Loucy (cell line): ENCODE measurements around the gene ROBO4.

ENCODE experiments used
- H2AFZ ChIP-seq: fragments of 200-600 bp; sonication (generic); 2 replicates; pipeline ENCODE4 v1.6.0; 2016; ENCODE audit warnings: antibody characterized with exemption, mild to moderate bottlenecking, low read length, moderate library complexity
- H3F3A ChIP-seq: fragments of 200-600 bp; 2 replicates; pipeline ENCODE4 v1.6.0; 2016; ENCODE audit warnings: antibody characterized with exemption, low read depth, mild to moderate bottlenecking
- H3K27me3 ChIP-seq: fragments of 200-600 bp; sonication (generic); 2 replicates; pipeline ENCODE4 v1.6.1; 2014; ENCODE audit warnings: low read length, mild to moderate bottlenecking; ENCODE audit not compliant: insufficient read depth, poor library complexity, severe bottlenecking
- H3K36me3 ChIP-seq: fragments of 200-600 bp; sonication (generic); 2 replicates; pipeline ENCODE4 v1.6.1; 2016; ENCODE audit warnings: low read length; ENCODE audit not compliant: insufficient read depth
- H3K4me1 ChIP-seq: fragments of 200-600 bp; sonication (generic); 2 replicates; pipeline ENCODE4 v1.5.1; 2014; ENCODE audit warnings: low read length, mild to moderate bottlenecking; ENCODE audit not compliant: insufficient read depth, poor library complexity, severe bottlenecking
- H3K4me2 ChIP-seq: fragments of 200-600 bp; sonication (generic); 2 replicates; pipeline ENCODE4 v1.6.0; 2014; ENCODE audit warnings: antibody characterized with exemption, low read length, low read depth, mild to moderate bottlenecking; ENCODE audit not compliant: poor library complexity, severe bottlenecking
- H3K4me3 ChIP-seq: fragments of 200-600 bp; sonication (generic); 2 replicates; pipeline ENCODE4 v1.5.1; 2014; ENCODE audit warnings: low read length, mild to moderate bottlenecking, mixed read lengths; ENCODE audit not compliant: poor library complexity, severe bottlenecking
- H3K79me2 ChIP-seq: fragments of 200-600 bp; sonication (generic); 2 replicates; pipeline ENCODE4 v1.6.1; 2014; ENCODE audit warnings: low read length; ENCODE audit not compliant: insufficient read depth
- H3K9ac ChIP-seq: fragments of 200-600 bp; sonication (generic); 2 replicates; pipeline ENCODE4 v1.6.0; 2014; ENCODE audit warnings: mild to moderate bottlenecking, low read depth, low read length, moderate library complexity; ENCODE audit not compliant: poor library complexity, severe bottlenecking
- H3K9me2 ChIP-seq: fragments of 200-600 bp; sonication (generic); replicated peaks from 2 replicates; pipeline ENCODE4 v1.6.1; 2016; ENCODE audit warnings: low read depth, low read length, mixed read lengths
- H3K9me3 ChIP-seq: fragments of 200-600 bp; sonication (generic); 2 replicates; pipeline ENCODE4 v1.6.1; 2014; ENCODE audit warnings: mild to moderate bottlenecking, antibody characterized with exemption, low read length, low read depth; ENCODE audit not compliant: insufficient read depth
- H4K20me1 ChIP-seq: fragments of 200-600 bp; sonication (generic); 2 replicates; pipeline ENCODE4 v1.6.0; 2014; ENCODE audit warnings: antibody characterized with exemption, low read length, mild to moderate bottlenecking; ENCODE audit not compliant: insufficient read depth, poor library complexity, severe bottlenecking
- CTCF ChIP-seq: fragments of 200-600 bp; sonication (generic); conservative IDR thresholded peaks from 2 replicates; pipeline ENCODE4 v1.5.1; 2014; ENCODE audit warnings: mild to moderate bottlenecking, antibody characterized with exemption, low read length
- EZH2phosphoT487 ChIP-seq: fragments of 200-600 bp; IDR thresholded peaks from 2 replicates; pipeline ENCODE4 v1.6.1; 2018; ENCODE audit warnings: antibody characterized with exemption, mild to moderate bottlenecking, moderate library complexity, borderline replicate concordance

Gene ROBO4

DNA sequence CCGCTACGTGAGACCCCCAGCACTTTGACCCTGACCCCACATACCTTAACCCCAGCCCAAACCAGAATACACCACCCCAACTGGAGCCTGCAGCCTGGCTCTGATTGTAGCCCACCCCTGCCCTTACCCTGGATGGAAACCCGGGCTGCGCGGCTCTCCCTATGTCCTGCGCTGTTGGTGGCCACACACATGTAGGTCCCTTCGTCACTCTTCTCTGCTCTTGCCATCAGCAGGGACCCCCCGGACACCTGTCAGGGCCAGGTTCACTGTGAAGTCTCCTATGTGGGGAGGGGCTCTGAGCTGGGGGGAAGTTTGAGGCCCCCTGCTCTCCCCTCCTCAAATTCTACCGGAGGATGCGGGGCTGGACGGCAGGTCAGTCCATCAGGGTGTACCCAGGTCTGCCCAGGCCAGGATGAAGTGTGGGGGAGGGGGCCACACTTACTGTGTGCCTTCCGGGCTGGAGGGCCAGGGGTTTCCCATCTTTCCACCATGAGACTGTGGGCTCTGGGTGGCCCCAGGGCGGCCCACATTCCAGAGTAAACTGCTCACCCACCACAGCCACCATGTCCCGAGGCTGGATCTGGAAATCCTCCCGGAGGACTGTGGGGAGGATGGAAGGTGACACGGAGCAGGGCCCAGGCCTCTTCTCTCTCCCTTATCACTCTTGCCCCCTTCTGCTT, 1.5 kb downstream of the ROBO4 start:
- TF ChIP-seq CTCF (no peak), EZH2phosphoT487 (no peak)
- Histone ChIP-seq H4K20me1 (no peaks in the 10 kb centered on the region), H3K79me2 (no peaks in the 10 kb centered on the region), H3K27me3 (peaks cover 6% of the 10 kb centered on the region), H3K36me3 (no peaks in the 10 kb centered on the region), H3K4me1 (no peaks in the 10 kb centered on the region), H3K9me2 (no peaks in the 10 kb centered on the region), H3K9ac (no peak overlapping the region), H2AFZ (no peak overlapping the region), H3F3A (no peaks in the 10 kb centered on the region), H3K9me3 (no peaks in the 10 kb centered on the region), H3K4me3 (no peak overlapping the region), H3K4me2 (no peak overlapping the region)

- H3K4me2 ChIP-seq: no peak overlapping the region
Measured at GRCh38 chr11:124895471-124895971, 2.1 kb downstream of the ROBO4 start.

GRCh38 chr11:124894606-124895430, 2.8 kb downstream of the ROBO4 start:
- Histone ChIP-seq H3K36me3 (no peaks in the 10 kb centered on the region), H3K79me2 (no peaks in the 10 kb centered on the region), H3K27me3 (no peaks in the 10 kb centered on the region), H3F3A (no peaks in the 10 kb centered on the region), H3K9ac (no peak overlapping the region), H4K20me1 (no peaks in the 10 kb centered on the region), H3K9me3 (no peaks in the 10 kb centered on the region), H2AFZ (no peak overlapping the region), H3K4me2 (no peak overlapping the region), H3K9me2 (no peaks in the 10 kb centered on the region), H3K4me3 (no peak overlapping the region), H3K4me1 (no peaks in the 10 kb centered on the region)
- TF ChIP-seq CTCF: no peak
- TF ChIP-seq EZH2phosphoT487: no peak

More at GRCh38 chr11:124895471-124895971, 2.1 kb downstream of the ROBO4 start:
- Histone ChIP-seq H3K4me3 (no peak overlapping the region), H2AFZ (no peak overlapping the region), H3K4me1 (no peaks in the 10 kb centered on the region), H3K9me2 (no peaks in the 10 kb centered on the region), H3K9me3 (no peaks in the 10 kb centered on the region), H3F3A (no peaks in the 10 kb centered on the region), H3K36me3 (no peaks in the 10 kb centered on the region), H4K20me1 (no peaks in the 10 kb centered on the region), H3K9ac (no peak overlapping the region), H3K79me2 (no peaks in the 10 kb centered on the region), H3K27me3 (no peaks in the 10 kb centered on the region)
- TF ChIP-seq CTCF (no peak), EZH2phosphoT487 (no peak)
